GM03348 (cell line): ENCODE measurements around the gene ASAP2.
"Not testable (repeated sequence)": the region's sequence is repeated elsewhere in the genome, so short reads cannot be mapped to it uniquely, and the experiment has no call there.

Experiments
- DNase-seq: peaks from one replicate; pipeline ENCODE4 v3.0.0; 2012; ENCODE audit warnings: low spot score

ASAP2 gene

GRCh38 chr2:9212010-9212635 lies 5.5 kb downstream of the ASAP2 start:
- no peak for DNase-seq

DNA sequence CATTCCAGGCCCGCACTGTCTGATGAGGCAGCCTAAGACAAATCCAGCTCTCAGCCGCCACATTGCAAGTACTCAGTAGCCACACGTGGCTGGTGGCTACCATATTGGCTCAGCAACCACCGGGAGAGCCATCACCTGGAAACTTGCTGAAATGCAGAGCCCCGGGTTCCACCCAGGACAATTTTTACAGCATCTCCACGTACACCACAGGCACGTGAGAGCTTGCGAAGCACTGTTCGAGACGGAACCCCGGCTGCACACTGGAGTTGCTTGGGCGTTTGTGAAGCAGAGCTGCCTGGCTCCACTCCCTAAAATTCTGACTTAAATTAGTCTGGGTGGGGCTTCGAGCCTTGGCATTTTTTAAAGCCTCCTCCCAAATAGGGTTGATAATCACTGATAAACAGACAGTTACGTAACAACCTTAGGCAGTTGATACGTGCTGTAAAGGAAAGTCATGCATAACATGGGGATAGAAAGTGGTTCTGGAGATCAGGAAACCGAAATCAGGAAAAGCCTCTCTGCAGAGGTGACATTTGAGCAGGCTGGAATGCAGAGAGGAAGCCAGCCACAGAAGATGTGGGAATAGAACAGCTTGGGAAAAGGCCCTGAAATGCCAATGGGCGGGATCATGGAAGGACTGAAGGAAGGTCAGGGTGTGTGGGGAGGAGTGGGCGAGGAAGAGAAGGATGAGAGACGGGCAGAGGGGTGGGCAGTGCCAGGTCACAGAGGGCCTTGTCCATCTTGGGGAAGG lies 6.2 kb downstream of the ASAP2 start:
- no peak for DNase-seq

- no peak for DNase-seq
Observed at GRCh38 chr2:9213477-9214051, 7.0 kb downstream of the ASAP2 start.

GRCh38 chr2:9214873-9215272 lies 8.3 kb downstream of the ASAP2 start:
- DNase-seq = no peak

GRCh38 chr2:9215680-9216079 lies 9.1 kb downstream of the ASAP2 start:
- DNase-seq = no peak

DNA sequence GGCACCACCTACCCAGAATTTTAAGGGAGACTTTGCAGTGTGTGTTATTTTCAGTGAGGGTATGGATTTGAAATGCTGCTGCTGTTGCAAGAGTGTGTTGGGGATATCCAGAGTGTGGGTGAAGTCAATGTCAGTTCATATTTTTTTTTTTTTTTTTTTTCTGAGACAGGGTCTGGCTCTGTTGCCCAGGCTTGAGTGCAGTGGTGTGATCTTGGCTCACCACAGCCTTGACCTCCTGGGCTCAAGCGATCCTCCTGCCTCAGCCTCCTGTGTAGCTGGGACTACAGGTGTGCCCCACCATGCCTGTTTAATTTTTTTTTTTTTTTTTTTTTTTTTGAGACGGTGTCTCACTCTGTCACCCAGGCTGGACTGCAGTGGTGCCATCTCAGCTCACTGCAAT lies 9.5 kb downstream of the ASAP2 start:
- not testable (repeated sequence) for DNase-seq

DNA sequence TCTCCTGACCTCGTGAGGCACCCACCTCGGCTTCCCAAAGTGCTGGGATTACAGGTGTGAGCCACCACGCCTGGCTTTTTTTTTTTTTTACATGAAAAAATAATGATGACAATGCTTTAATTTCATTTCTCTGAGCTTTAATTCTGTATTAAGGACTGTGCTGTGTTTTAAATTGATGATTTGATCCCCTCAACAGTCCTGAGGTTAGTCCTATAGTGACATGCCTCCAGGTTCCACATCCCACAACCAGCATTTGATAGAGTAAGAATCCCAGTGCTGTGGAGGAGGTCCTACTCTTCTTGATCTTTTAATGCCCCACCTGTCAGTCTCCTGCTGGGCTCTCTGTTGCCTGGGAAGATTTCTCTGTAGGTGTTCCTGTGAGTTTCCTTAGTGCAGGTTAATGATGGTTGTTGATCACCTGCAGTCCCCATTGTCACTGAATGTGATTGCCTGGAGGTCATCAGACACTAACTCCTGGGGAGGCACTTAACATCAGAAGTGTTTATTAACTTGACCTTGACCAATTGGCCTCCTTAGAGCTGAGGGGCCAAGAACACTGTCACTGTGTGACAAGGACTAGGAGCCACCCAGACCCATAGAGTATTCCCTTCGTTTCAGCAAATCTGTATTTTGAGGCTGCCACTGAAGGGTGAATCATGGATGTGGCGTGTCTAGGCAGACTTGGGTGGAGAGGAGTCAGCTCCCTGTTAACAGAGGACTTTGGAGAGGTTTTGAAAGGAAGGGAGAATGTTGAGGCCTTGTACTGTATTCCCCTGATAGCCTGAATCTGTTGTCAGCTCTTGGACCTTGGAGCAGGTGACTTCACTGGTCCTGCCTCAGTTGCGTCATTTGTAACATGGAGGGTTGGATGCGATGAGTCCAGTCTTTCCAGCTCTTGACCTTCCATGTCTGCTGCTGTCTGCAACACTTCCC lies 11.5 kb downstream of the ASAP2 start:
- DNase-seq = no peak

GRCh38 chr2:9219027-9219445 lies 12.4 kb downstream of the ASAP2 start:
- no peak for DNase-seq

- no peak for DNase-seq
Observed at GRCh38 chr2:9220201-9220600, 13.6 kb downstream of the ASAP2 start.

- DNase-seq = no peak
Observed at GRCh38 chr2:9221223-9221622, 14.6 kb downstream of the ASAP2 start.

GRCh38 chr2:9222239-9222892 lies 15.8 kb downstream of the ASAP2 start:
- no peak for DNase-seq

DNA sequence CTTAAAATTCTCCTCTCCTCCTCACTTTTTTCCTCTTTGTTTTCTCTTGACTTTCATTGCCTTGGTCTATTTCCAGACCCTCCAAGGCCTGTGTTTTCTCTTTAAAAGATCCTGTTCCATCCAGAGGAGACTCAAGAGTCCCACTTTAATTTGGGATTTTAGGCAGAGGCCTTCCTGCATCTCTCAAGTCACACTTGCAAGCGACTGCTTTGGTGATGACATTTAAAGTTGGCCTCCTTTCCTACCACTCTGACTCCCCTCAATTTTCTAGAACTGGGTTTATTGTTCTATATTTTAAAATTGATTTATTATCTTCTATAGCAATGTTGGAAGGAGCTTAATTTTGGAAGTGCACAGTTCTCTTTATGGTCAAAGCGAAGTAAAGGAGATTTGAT lies 16.3 kb downstream of the ASAP2 start:
- DNase-seq = no peak

DNA sequence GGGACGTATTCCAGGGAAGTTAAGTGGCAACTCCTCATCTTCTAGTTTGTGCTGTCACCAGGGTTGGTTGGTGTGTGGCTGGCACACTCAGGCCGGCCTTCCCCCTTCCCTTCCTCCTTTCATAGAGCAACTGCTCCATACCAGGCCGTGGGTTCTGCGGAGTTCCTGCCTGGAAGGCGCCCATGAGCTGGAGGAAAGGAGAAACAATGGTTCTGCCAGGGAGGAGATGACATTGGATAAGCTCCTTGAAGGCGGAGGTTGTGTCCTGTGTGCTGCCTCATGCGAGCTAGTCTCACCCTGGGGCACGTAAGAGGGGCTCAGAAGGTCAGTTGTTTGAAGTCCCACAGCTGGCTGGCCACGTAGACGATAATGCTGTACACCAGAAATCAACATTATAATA lies 19.2 kb downstream of the ASAP2 start:
- no peak for DNase-seq

GRCh38 chr2:9226458-9227380 lies 20.1 kb downstream of the ASAP2 start:
- DNase-seq = no peak

- peak; percentile 45 for DNase-seq
Observed at GRCh38 chr2:9228088-9228751, 21.6 kb downstream of the ASAP2 start.

DNA sequence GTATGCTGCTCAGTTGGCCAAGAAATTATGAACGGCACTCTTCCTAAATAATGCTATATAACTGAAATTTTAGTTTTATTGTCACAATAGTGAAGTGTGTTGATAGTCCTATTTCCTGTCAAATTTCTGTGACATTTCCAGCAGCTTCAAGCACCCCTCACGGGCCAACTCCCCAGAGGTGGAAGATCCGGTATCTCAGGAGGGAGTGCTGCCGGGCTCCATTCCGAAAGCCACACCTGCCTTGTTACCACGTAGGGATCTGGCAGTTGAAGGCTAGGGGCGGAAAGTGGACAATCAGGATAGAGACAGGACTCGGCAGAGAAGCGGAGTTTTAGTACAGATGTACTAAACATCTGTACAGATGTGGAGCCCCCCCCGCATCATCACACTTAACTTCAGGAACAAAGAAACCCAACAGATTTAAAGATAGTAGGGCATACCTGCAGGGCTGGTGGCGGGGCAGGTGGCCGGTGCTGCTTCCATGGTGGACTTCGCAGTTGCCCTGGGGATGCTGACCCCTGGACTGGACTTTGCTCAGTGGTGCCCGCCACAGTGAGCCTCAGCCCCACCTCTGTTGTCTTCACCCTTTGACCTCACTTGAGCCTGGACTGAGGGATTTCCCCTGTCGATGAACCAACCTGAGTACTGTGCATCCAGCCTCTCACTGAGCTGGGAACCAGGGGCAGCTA lies 22.3 kb downstream of the ASAP2 start:
- DNase-seq = no peak

- no peak for DNase-seq
Observed at GRCh38 chr2:9229470-9229820, 22.8 kb downstream of the ASAP2 start.

- no peak for DNase-seq
Observed at GRCh38 chr2:9230051-9230802, 23.6 kb downstream of the ASAP2 start.

DNA sequence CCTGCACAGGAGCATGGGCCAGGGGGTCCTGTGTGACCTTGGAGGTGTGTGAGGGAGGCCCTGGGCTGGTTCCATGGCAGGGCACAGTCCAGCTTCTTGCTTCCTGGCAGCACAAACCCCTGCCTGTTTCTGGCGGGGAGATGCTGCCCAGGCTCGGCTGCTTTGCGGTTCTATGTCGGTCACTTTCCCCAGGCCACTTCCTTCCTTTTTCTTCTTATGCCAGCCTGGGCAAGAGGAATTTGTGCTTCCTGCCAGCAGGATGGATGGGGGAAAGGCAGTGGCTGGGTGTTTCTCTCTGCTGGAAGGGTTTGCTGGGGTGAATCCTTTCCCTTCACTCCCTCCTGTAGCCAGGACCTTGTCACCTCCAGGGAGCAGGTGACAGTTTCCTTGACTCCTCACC lies 24.3 kb downstream of the ASAP2 start:
- DNase-seq = no peak
